Pancreas (tissue), 10 donors: ENCODE results near the gene SHF. TPM values are rescaled to one million over a fixed set of nuclear protein-coding genes. Genes with fewer than 3 reads are reported as not detected.
A peak's percentile ranks its signal among the peaks of the same experiment; 100 is the strongest.

Experiments
- ATAC-seq, 4 donors: fragments of 200-7000 bp; cut with Tn5 transposase; one replicate each; pipeline versions ENCODE4 v1.8.0 to v1.9.1; 2020; ENCODE audit warnings: mild to moderate bottlenecking in 4 of 4, moderate library complexity in 4 of 4
- DNase-seq, 6 donors: peaks; one replicate each; pipeline ENCODE4 v3.0.0-alpha.2; 2020
- FAIRE-seq: peaks from 2 replicates; lab custom pipeline; 2012; peaks lifted over from hg19 to GRCh38; lab: Jason Lieb, UNC
- H3K27ac ChIP-seq, 4 donors: fragments of 200-600 bp; sonication (generic); 1 replicate in 3 of 4; 2 replicates in 1 of 4; pipeline versions ENCODE4 v1.5.0 to v1.8.0; 2020
- H3K27me3 ChIP-seq, 4 donors: fragments of 200-600 bp; one replicate each; pipeline ENCODE4 v1.8.0; 2021
- H3K36me3 ChIP-seq, 3 donors: fragments of 200-600 bp; sonication (generic) in 1 of 3; one replicate each; pipeline versions ENCODE4 v1.5.0 to v1.8.0; 2020 to 2021
- H3K4me1 ChIP-seq, 3 donors: fragments of 200-600 bp; one replicate each; pipeline ENCODE4 v1.8.0; 2021
- H3K4me3 ChIP-seq, 4 donors: fragments of 200-600 bp; sonication (generic) in 2 of 4; one replicate each; pipeline versions ENCODE4 v1.5.0 to v1.8.0; 2020 to 2021
- H3K9me3 ChIP-seq, 4 donors: fragments of 200-600 bp; one replicate each; pipeline ENCODE4 v1.8.0; 2021
- WGBS, 2 donors: extraction: QIAGEN DNeasy Blood & Tissue Kit; methylation state at CpG; one replicate each; pipeline ENCODE4 v1.1.7; 2013; 5-methylcytosine and 5-hydroxymethylcytosine counted together
- intact Hi-C, 3 donors: fragments of 100-400 bp; cut with DNase I; formaldehyde crosslinking; loops; one replicate each; pipeline versions ENCODE4 v1.11.1 to v1.14.2; 2022
- polyA plus RNA-seq, 2 donors: library from polyadenylated mRNA; stranded (reverse); fragments of 200-250 nt; gene quantifications; one replicate each; pipeline ENCODE4 v1.2.3, GENCODE V29; 2013
- total RNA-seq, 6 donors: library from RNA; stranded (reverse); fragmentation: NEBNext Ultra II Directional in 4 of 6; extraction: Animal tissue kit (Norgen Biotek cat#: 25700) in 4 of 6; gene quantifications; one replicate each; pipeline versions ENCODE4 v1.2.1 to v1.2.4, GENCODE V29; 2021 to 2023
- TF ChIP-seq, protein P1 (sequence below), 4 donors: fragments of 200-600 bp; sonication (generic) in 3 of 4; IDR thresholded peaks; one replicate each; pipeline versions ENCODE4 v1.5.0 to v1.8.0; 2021; ENCODE audit warnings: antibody characterized with exemption in 4 of 4
- donor health status: healthy with polysubstance abuse.
- donor health status: DM: no; HTN: no; CAD: no; lungs with moderate emphysema.
- donor health status: DM: no; HTN: no; CAD: no.
- donor health status: control.
- donor health status: control.
- donor health status: Bipolar disorder and iron deficiency.
- donor health status: DM: yes; HTN: yes; CAD: no.
- donor health status: DM: no; HTN: no; CAD: no.
- donor health status: DM: no; HTN: no; CAD: no.
- donor health status: DM: yes; HTN: yes; CAD: no.

SHF gene
- total and polyA plus RNA-seq, 8 donors = 1.0 to 3.7 (median 2.0) TPM

DNA sequence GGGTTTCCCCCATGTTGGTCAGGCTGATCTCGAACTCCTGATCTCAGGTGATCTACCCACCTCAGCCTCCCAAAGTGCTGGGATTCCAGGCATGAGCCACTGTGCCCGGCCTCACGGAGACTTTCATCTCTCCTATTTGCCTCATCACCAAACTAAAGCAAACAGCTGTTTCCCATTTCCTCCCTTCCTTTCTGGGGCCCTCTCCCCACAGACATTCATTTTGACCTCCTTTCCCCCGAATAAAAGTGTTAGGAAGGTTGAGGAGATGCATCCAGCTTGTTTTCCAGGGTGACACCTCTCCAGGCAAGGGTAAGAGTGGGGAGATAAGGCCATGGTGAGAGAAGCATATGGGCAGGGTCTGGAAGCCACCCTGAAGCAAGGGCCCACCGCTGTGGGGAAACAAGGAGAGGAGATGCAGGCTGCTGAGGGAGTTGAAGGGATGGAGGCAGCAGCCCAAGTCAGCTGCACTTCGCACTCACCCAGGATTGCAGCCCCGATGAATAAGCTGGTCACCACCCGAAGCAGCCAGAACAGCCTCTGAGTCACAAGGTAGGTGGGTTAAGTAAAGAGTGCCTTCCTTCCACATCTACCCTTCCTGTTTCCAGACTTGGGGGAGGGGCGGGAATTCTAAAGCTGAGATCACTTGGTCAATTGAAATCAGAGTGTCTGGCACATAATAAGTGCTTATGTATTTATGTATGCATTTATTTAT lies 65.9 kb downstream of the SHF start:
- DNase-seq (peak in 1 of 6 donors; percentile 16), ATAC-seq (no peak), FAIRE-seq (no peak)
- Histone ChIP-seq H3K27ac (no peak overlapping the region), H3K4me1 (peaks cover 0 to 3% (median 0%) of the 10 kb centered on the region in 3 donors), H3K36me3 (no peaks in the 10 kb centered on the region), H3K9me3 (no peaks in the 10 kb centered on the region), H3K4me3 (no peak overlapping the region), H3K27me3 (peaks cover 0 to 5% (median 2%) of the 10 kb centered on the region in 4 donors)
- TF ChIP-seq, protein P1, sequence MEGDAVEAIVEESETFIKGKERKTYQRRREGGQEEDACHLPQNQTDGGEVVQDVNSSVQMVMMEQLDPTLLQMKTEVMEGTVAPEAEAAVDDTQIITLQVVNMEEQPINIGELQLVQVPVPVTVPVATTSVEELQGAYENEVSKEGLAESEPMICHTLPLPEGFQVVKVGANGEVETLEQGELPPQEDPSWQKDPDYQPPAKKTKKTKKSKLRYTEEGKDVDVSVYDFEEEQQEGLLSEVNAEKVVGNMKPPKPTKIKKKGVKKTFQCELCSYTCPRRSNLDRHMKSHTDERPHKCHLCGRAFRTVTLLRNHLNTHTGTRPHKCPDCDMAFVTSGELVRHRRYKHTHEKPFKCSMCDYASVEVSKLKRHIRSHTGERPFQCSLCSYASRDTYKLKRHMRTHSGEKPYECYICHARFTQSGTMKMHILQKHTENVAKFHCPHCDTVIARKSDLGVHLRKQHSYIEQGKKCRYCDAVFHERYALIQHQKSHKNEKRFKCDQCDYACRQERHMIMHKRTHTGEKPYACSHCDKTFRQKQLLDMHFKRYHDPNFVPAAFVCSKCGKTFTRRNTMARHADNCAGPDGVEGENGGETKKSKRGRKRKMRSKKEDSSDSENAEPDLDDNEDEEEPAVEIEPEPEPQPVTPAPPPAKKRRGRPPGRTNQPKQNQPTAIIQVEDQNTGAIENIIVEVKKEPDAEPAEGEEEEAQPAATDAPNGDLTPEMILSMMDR (IDR thresholded peaks at IDR 0.05) = no peak
- 61 to 73% methylated on average over 9 of the region's 9 CpGs for WGBS, 2 donors
- intact Hi-C loops = no loop called here

DNA sequence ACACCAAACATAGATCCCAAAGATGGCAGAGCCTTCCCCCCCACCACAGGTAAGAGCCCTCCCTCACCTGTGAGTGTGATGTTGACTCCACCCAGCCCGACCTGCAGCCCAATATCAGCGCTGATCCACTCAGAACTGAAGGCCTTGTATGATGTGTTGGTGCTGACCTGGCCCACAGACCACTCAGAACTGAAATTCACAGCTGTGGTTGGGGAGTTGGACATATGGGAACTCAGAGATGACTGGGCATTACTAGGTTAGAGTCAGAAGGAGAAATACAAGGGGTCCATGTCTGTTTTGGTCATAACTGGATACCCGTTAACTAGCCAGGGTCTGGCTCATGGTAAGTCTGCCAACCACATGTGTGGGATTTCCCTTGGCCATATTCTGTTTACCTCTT lies 66.7 kb downstream of the SHF start:
- DNase-seq (no peak), ATAC-seq (no peak), FAIRE-seq (no peak)
- TF ChIP-seq, protein P1 (IDR thresholded peaks at IDR 0.05) = no peak
- H3K36me3 ChIP-seq = no peaks in the 10 kb centered on the region
- no peaks in the 10 kb centered on the region for H3K9me3 ChIP-seq
- no peak overlapping the region for H3K27ac ChIP-seq
- peaks cover 0 to 4% (median 0%) of the 10 kb centered on the region in 3 donors for H3K4me1 ChIP-seq
- intact Hi-C loops = no loop called here
- H3K27me3 ChIP-seq = peaks cover 0 to 11% (median 4%) of the 10 kb centered on the region in 4 donors
- H3K4me3 ChIP-seq = no peak overlapping the region
- WGBS, 2 donors = 80 to 89% methylated on average over 3 of the region's 3 CpGs

DNA sequence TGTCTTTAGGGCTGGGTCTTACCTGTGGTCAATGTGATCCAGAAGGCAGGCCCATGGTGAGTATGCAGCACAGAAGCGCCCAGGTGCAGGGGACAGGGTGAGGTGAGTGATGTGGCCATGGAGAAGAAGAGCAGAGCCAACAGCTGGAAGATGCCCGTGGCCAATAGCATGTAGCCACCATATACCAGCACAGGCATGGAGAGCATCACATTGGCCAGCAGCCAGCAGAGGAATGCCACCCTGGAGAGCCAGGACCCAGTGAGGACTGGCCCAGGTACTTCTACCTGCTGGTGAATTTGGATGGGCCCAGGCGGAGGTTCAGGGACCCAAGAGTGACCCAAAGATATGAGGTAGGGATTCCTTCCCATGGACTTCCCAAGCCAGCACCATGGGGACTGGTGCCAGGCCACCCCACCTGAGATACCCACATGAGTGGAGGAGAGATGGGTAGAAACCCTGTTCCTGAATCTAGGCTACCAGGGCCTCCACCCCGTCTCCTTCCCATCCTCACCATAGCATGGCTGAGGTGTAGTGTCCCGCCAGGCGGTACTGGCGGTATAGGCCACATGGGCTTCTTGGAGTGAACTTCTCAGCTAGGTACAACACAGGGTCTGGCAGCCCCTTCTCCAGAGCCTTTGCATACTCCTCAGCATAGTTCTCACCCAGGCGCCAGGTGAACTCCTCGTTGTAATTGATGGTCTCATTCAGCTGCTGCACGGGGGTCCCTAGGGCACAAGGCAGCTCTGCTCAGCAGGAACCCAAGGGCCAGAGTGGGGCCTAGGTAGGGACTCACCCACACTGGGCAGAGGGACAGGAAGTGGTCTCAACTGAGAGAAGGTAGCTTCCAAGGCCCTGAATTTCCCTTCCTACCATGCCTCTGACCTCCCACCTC lies 67.4 kb downstream of the SHF start:
- TF ChIP-seq, protein P1 (IDR thresholded peaks at IDR 0.05) = no peak
- H3K4me1 ChIP-seq = peaks cover 0 to 4% (median 0%) of the 10 kb centered on the region in 3 donors
- peaks cover 0 to 11% (median 4%) of the 10 kb centered on the region in 4 donors for H3K27me3 ChIP-seq
- intact Hi-C loops = no loop called here
- no peaks in the 10 kb centered on the region for H3K9me3 ChIP-seq
- 89 to 90% methylated on average over 10 of the region's 10 CpGs for WGBS, 2 donors
- H3K4me3 ChIP-seq = no peak overlapping the region
- no peak for FAIRE-seq
- no peak overlapping the region for H3K27ac ChIP-seq
- no peaks in the 10 kb centered on the region for H3K36me3 ChIP-seq
- ATAC-seq = no peak
- peak in 1 of 6 donors; percentile 44 for DNase-seq

DNA sequence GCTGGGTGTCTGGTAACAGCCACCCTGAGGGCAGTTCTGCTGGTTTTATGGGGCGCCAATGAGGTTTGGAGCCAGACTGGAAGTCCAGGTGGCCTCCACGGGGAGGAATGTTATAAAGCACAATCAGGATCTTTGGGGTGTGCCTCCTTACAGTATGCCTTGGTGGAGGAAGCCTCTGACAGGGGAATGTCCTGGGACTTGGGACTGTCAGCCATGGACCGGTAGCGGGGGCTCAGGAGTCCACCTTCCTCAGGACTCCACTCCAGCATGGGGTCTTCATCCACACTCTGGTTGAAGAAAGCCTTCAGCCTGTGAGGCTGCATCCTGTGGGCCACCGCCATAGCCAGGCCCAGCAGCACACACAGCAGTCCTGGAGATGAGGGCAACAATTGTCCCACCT lies 68.8 kb downstream of the SHF start:
- no peak for FAIRE-seq
- WGBS, 2 donors = 86 to 88% methylated on average over 5 of the region's 5 CpGs
- no peaks in the 10 kb centered on the region for H3K9me3 ChIP-seq
- no peak overlapping the region for H3K4me3 ChIP-seq
- H3K36me3 ChIP-seq = no peaks in the 10 kb centered on the region
- peaks cover 0 to 11% (median 4%) of the 10 kb centered on the region in 4 donors for H3K27me3 ChIP-seq
- no peak for DNase-seq
- intact Hi-C loops = loop anchor here in 1 of 3 donors (10.0 kb wide), 1 partner anchor 164 kb away; the partner anchor contains the start of gene TERB2
- ATAC-seq = no peak
- H3K4me1 ChIP-seq = peaks cover 0 to 4% (median 0%) of the 10 kb centered on the region in 3 donors
- H3K27ac ChIP-seq = no peak overlapping the region
- TF ChIP-seq, protein P1 (IDR thresholded peaks at IDR 0.05) = no peak
